ENCODE results near the gene PLAGL1. TPM values are rescaled to one million over a fixed set of nuclear protein-coding genes. Genes with fewer than 3 reads are reported as not detected.

PLAGL1 gene
- total and polyA plus RNA-seq, 2 of the 13 experiments (the other 11 are each of a cell fraction or from before 2014, with no cell fraction given), result 0.60 to 2.3 TPM

- Histone ChIP-seq H3K79me2 (ENCODE audit: insufficient read depth, low read length) (no peaks in the 10 kb centered on the region), H3K9me3 (ENCODE audit: low read length) (no peaks in the 10 kb centered on the region), H3K27me3 (ENCODE audit: control insufficient read depth in 1 of 2, insufficient read depth in 2 of 2, low read length in 2 of 2) (no peaks in the 10 kb centered on the region), H3K4me2 (ENCODE audit: low read depth, low read length) (no peak overlapping the region), H4K20me1 (ENCODE audit: insufficient read depth, low read length) (no peaks in the 10 kb centered on the region), H3K9ac (ENCODE audit: insufficient read depth, low read depth, low read length) (no peak overlapping the region), H3K36me3 (replicated peaks in 1 of 2; ENCODE audit: control insufficient read depth in 1 of 2, insufficient read depth in 2 of 2, low read length in 2 of 2) (no peaks in the 10 kb centered on the region), H3K4me1 (ENCODE audit: insufficient read depth, low read length) (no peaks in the 10 kb centered on the region), H3K4me3 (replicated peaks in 1 of 3; ENCODE audit: insufficient read depth in 1 of 3, low read depth in 2 of 3, low read length in 3 of 3) (no peak overlapping the region), H3K27ac (ENCODE audit: extremely low read length, insufficient read depth, low read length) (no peak overlapping the region), H2AFZ (ENCODE audit: low read length) (no peak overlapping the region)
- intact Hi-C loops (cut with micrococcal nuclease; ENCODE audit: unreplicated experiment) (no loop called here), in situ Hi-C loops (cut with HindIII; ENCODE audit: extremely low pct_ligation_motif_present, low pct_unique_long_range_greater_than_20kb) (no loop called here)
- no peak for DNase-seq (ENCODE audit: low spot score)
- 58% methylated on average over 12 of the region's 12 CpGs for WGBS (ENCODE audit: low lambda C conversion rate)
- no peak for ATAC-seq
- ChIA-PET CTCF (ENCODE audit: low intra/inter-chr PET ratio, low total read pairs) (no interaction called here), POLR2A (interaction anchor here (1.2 kb wide), 1 partner anchor 119 kb away, joined by 3 read pairs; the partner anchor contains the start of gene LTV1)
- TF ChIP-seq E2F1 (CRISPR knock-in tag; IDR thresholded peaks at IDR 0.05) (no peak), ZSCAN20 (CRISPR knock-in tag; IDR thresholded peaks at IDR 0.05; ENCODE audit: borderline replicate concordance) (no peak), TBX2 (CRISPR knock-in tag; IDR thresholded peaks at IDR 0.05; ENCODE audit: borderline replicate concordance) (no peak), ZNF414 (CRISPR knock-in tag; IDR thresholded peaks at IDR 0.05) (no peak), ZBTB26 (CRISPR knock-in tag; IDR thresholded peaks at IDR 0.05; ENCODE audit: borderline replicate concordance) (no peak), ZNF577 (CRISPR knock-in tag; IDR thresholded peaks at IDR 0.05; ENCODE audit: borderline replicate concordance, low read depth) (no peak), ZNF333 (CRISPR knock-in tag; IDR thresholded peaks at IDR 0.05; ENCODE audit: borderline replicate concordance) (no peak), HNRNPK (IDR thresholded peaks at IDR 0.05; ENCODE audit: low read depth, low read length, poor library complexity, severe bottlenecking) (no peak), RBFOX2 (IDR thresholded peaks at IDR 0.05; ENCODE audit: low read depth, low read length) (no peak), NR2F1 (CRISPR knock-in tag; IDR thresholded peaks at IDR 0.05) (no peak), TFE3 (CRISPR knock-in tag; IDR thresholded peaks at IDR 0.05) (no peak), TAF15 (IDR thresholded peaks at IDR 0.05; ENCODE audit: low read depth, low read length, poor library complexity, severe bottlenecking) (no peak), FOXO1 (CRISPR knock-in tag; IDR thresholded peaks at IDR 0.05) (no peak), ZNF7 (CRISPR knock-in tag; IDR thresholded peaks at IDR 0.05) (no peak), ZSCAN25 (CRISPR knock-in tag; IDR thresholded peaks at IDR 0.05) (no peak)
- no TSS peak for BruUV-seq (replicated peaks)
- FAIRE-seq, result no peak
These were observed 45.9 kb downstream of the PLAGL1 start for GRCh38 chr6:143961886-143962878.
